Neutrophil (primary cell): ENCODE measurements around the gene SZT2.
A peak's percentile ranks its signal among the peaks of the same experiment; 100 is the strongest.

Source experiments
- H3K27ac ChIP-seq: fragments of 200-600 bp; sonication (generic); 2 replicates; pipeline ENCODE4 v1.5.1; 2016; ENCODE audit warnings: mild to moderate bottlenecking, moderate library complexity
- H3K27me3 ChIP-seq: fragments of 200-600 bp; sonication (generic); 2 replicates; pipeline ENCODE4 v1.6.0; 2016; ENCODE audit warnings: mild to moderate bottlenecking
- H3K36me3 ChIP-seq: fragments of 200-600 bp; sonication (generic); 2 replicates; pipeline ENCODE4 v1.5.1; 2017
- H3K4me1 ChIP-seq, 2 experiments: fragments of 200-600 bp in 1 of 2; sonication (generic) in 1 of 2; 1 replicate in 1 of 2; 2 replicates in 1 of 2; pipeline versions ENCODE4 v1.5.1 to v1.6.1; 2013 to 2016; ENCODE audit warnings: low read depth in 1 of 2, low read length in 1 of 2, mild to moderate bottlenecking in 1 of 2, moderate library complexity in 1 of 2; ENCODE audit not compliant: control insufficient read depth in 1 of 2, insufficient read depth in 1 of 2
- H3K4me3 ChIP-seq, 2 experiments: fragments of 200-600 bp in 1 of 2; sonication (generic) in 1 of 2; 1 replicate in 1 of 2; 2 replicates in 1 of 2; pipeline ENCODE4 v1.5.1; 2013 to 2016; ENCODE audit warnings: low read depth in 1 of 2, low read length in 1 of 2, mild to moderate bottlenecking in 1 of 2, moderate library complexity in 1 of 2
- H3K9me3 ChIP-seq: fragments of 200-600 bp; sonication (generic); 2 replicates; pipeline ENCODE4 v1.5.1; 2016
- CTCF ChIP-seq: fragments of 200-600 bp; sonication (generic); IDR thresholded peaks from 2 replicates; pipeline ENCODE4 v1.5.1; 2016; ENCODE audit warnings: antibody characterized with exemption

The SZT2 gene

GRCh38 chr1:43449708-43450069, 60.0 kb downstream of the SZT2 start:
- Histone ChIP-seq H3K27me3 (no peaks in the 10 kb centered on the region), H3K4me1 (peaks cover 15 to 19% of the 10 kb centered on the region in 2 experiments), H3K4me3 (no peak overlapping the region), H3K36me3 (peaks cover 77% of the 10 kb centered on the region), H3K27ac (no peak overlapping the region), H3K9me3 (no peaks in the 10 kb centered on the region)
- no peak for TF ChIP-seq CTCF

GRCh38 chr1:43450251-43450941, 60.7 kb downstream of the SZT2 start:
- Histone ChIP-seq H3K27me3 (peaks cover 6% of the 10 kb centered on the region), H3K36me3 (peaks cover 70% of the 10 kb centered on the region), H3K9me3 (no peaks in the 10 kb centered on the region), H3K27ac (no peak overlapping the region), H3K4me1 (peaks cover 17 to 20% of the 10 kb centered on the region in 2 experiments), H3K4me3 (no peak overlapping the region)
- TF ChIP-seq CTCF = no peak

GRCh38 chr1:43451157-43451591, 61.5 kb downstream of the SZT2 start:
- Histone ChIP-seq H3K27ac (no peak overlapping the region), H3K36me3 (peaks cover 62% of the 10 kb centered on the region), H3K4me1 (peaks cover 17 to 20% of the 10 kb centered on the region in 2 experiments), H3K27me3 (peaks cover 9% of the 10 kb centered on the region), H3K4me3 (no peak overlapping the region), H3K9me3 (no peaks in the 10 kb centered on the region)
- no peak for TF ChIP-seq CTCF

- H3K36me3 ChIP-seq = peaks cover 55% of the 10 kb centered on the region
- TF ChIP-seq CTCF = no peak
- H3K9me3 ChIP-seq = no peaks in the 10 kb centered on the region
- peaks cover 16% of the 10 kb centered on the region for H3K27me3 ChIP-seq
- H3K4me1 ChIP-seq = peaks cover 17 to 20% of the 10 kb centered on the region in 2 experiments
- H3K27ac ChIP-seq = no peak overlapping the region
- no peak overlapping the region for H3K4me3 ChIP-seq
These were observed 62.2 kb downstream of the SZT2 start for GRCh38 chr1:43451701-43452532.

- Histone ChIP-seq H3K27me3 (peaks cover 22% of the 10 kb centered on the region), H3K27ac (peak overlapping the region; percentile 69), H3K36me3 (peaks cover 45% of the 10 kb centered on the region), H3K9me3 (no peaks in the 10 kb centered on the region), H3K4me3 (peak overlapping the region; percentile 59 to 63), H3K4me1 (peaks cover 17 to 20% of the 10 kb centered on the region in 2 experiments)
- TF ChIP-seq CTCF = no peak
These were observed 63.2 kb downstream of the SZT2 start for GRCh38 chr1:43452789-43453441.
